SKM-1 treated with dmso at 0.1 percent for 144 hours (cell line): Measurements from ENCODE around the gene RASAL1.

Source experiments
- DNase-seq: peaks from one replicate; lab custom pipeline; 2025; ENCODE audit not compliant: unreplicated experiment; lab: John Stamatoyannopoulos, UW

The RASAL1 gene

GRCh38 chr12:113061061-113061694, 74.4 kb downstream of the RASAL1 start:
- DNase-seq = no peak

- DNase-seq = no peak
Observed at GRCh38 chr12:113060336-113060960, 75.1 kb downstream of the RASAL1 start.

GRCh38 chr12:113059071-113059595, 76.4 kb downstream of the RASAL1 start:
- no peak for DNase-seq

GRCh38 chr12:113058553-113058952, 77.0 kb downstream of the RASAL1 start:
- DNase-seq = no peak

GRCh38 chr12:113057565-113058485, 77.7 kb downstream of the RASAL1 start:
- DNase-seq = no peak

- DNase-seq = no peak
Observed at GRCh38 chr12:113056631-113057488, 78.7 kb downstream of the RASAL1 start, which contains the start of gene DTX1. Gene DTX1, plus strand, starts transcription at chr12:113056730. Its CDS starts 1,463 bp downstream, at chr12:113058193.

GRCh38 chr12:113056381-113056630, 79.3 kb downstream of the RASAL1 start:
- DNase-seq = no peak

- no peak for DNase-seq
Observed at GRCh38 chr12:113055594-113056380, 79.8 kb downstream of the RASAL1 start.

- DNase-seq = no peak
Observed at GRCh38 chr12:113054948-113055486, 80.5 kb downstream of the RASAL1 start.

- no peak for DNase-seq
Observed at GRCh38 chr12:113052326-113052725, 83.2 kb downstream of the RASAL1 start.

- DNase-seq = no peak
Observed at GRCh38 chr12:113051759-113052158, 83.8 kb downstream of the RASAL1 start.

- DNase-seq = no peak
Observed at GRCh38 chr12:113050795-113051194, 84.8 kb downstream of the RASAL1 start.

- DNase-seq = no peak
Observed at GRCh38 chr12:113049976-113050742, 85.4 kb downstream of the RASAL1 start.
